SU-DHL-6 (cell line): Measurements from ENCODE around the gene ANKLE1.

Source experiments
- H2AFZ ChIP-seq: fragments of 200-600 bp; sonication (generic); 2 replicates; pipeline ENCODE4 v1.6.1; 2014; ENCODE audit warnings: low read depth, mild to moderate bottlenecking, moderate library complexity, mixed read lengths, antibody characterized with exemption, low read length; ENCODE audit not compliant: severe bottlenecking
- H3F3A ChIP-seq: fragments of 200-600 bp; shearing (Covaris generic); 2 replicates; pipeline ENCODE4 v1.6.0; 2016; ENCODE audit warnings: antibody characterized with exemption, mild to moderate bottlenecking; ENCODE audit not compliant: insufficient read depth
- H3K27ac ChIP-seq: fragments of 200-600 bp; sonication (generic); 2 replicates; pipeline ENCODE4 v1.5.1; 2016; ENCODE audit warnings: low read depth, mild to moderate bottlenecking, low read length, moderate library complexity, mixed read lengths
- H3K27me3 ChIP-seq: fragments of 200-600 bp; sonication (generic), shearing (Covaris generic); 2 replicates; pipeline ENCODE4 v1.6.0; 2014; ENCODE audit warnings: mild to moderate bottlenecking, low read length
- H3K36me3 ChIP-seq: fragments of 200-600 bp; sonication (generic); 2 replicates; pipeline ENCODE4 v1.6.1; 2014; ENCODE audit warnings: mild to moderate bottlenecking, low read length, mixed read lengths
- H3K4me2 ChIP-seq: fragments of 300-600, 200-600 bp; shearing (Covaris generic), sonication (generic); 2 replicates; pipeline ENCODE4 v1.6.0; 2014; ENCODE audit warnings: low read length, low read depth, mild to moderate bottlenecking; ENCODE audit not compliant: poor library complexity, severe bottlenecking
- H3K4me3 ChIP-seq: fragments of 200-600 bp; sonication (generic); 2 replicates; pipeline ENCODE4 v1.5.1; 2014; ENCODE audit warnings: antibody characterized with exemption, low read length, mild to moderate bottlenecking, mixed read lengths; ENCODE audit not compliant: insufficient read depth, poor library complexity, severe bottlenecking
- H3K79me2 ChIP-seq: fragments of 200-600 bp; sonication (generic); 2 replicates; pipeline ENCODE4 v1.6.1; 2014; ENCODE audit warnings: mild to moderate bottlenecking, low read length, moderate library complexity; ENCODE audit not compliant: insufficient read depth
- H3K9ac ChIP-seq: fragments of 200-600 bp; sonication (generic); 2 replicates; pipeline ENCODE4 v1.7.0; 2014; ENCODE audit warnings: mild to moderate bottlenecking, low read length
- H3K9me2 ChIP-seq: fragments of 200-600 bp; sonication (generic); replicated peaks from 2 replicates; pipeline ENCODE4 v1.6.1; 2014; ENCODE audit warnings: low read length; ENCODE audit not compliant: insufficient read depth
- H3K9me3 ChIP-seq: fragments of 200-600 bp; sonication (generic); 2 replicates; pipeline ENCODE4 v1.6.1; 2014; ENCODE audit warnings: low read length, mixed read lengths; ENCODE audit not compliant: insufficient read depth
- H4K20me1 ChIP-seq: fragments of 200-600 bp; sonication (generic); 2 replicates; pipeline ENCODE4 v1.6.1; 2014; ENCODE audit warnings: low read depth, mild to moderate bottlenecking, antibody characterized with exemption, low read length, moderate library complexity, mixed read lengths
- CTCF ChIP-seq: fragments of 200-600 bp; sonication (generic); IDR thresholded peaks from one replicate; pipeline ENCODE4 v1.5.1; 2017; ENCODE audit warnings: antibody characterized with exemption, mild to moderate bottlenecking, low read length, moderate library complexity; ENCODE audit not compliant: insufficient read depth, poor library complexity, severe bottlenecking
- EZH2phosphoT487 ChIP-seq: fragments of 200-600 bp; sonication (generic), shearing (Covaris generic); conservative IDR thresholded peaks from 2 replicates; pipeline ENCODE4 v1.6.1; 2018; ENCODE audit warnings: mild to moderate bottlenecking, antibody characterized with exemption, low read length, moderate library complexity, mixed read lengths

ANKLE1 gene

DNA sequence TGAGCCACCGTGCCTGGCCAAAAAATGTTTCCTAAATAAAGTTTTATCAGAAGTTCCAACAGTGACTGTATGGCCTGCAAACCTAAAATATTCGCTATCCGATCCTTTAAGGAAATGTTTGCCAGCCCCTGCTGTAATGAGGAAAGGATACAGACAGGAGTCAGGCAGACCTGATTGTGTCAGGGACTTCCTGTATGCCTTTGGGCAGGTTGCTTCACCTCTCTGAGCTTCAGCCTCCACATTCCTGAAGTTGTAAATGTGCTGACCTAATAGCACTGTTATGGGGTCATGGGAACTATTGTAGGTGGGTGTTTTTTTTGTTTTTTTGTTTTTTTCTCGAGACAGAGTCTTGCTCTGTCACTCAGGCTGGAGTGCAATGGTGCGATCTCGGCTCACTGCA is 15.3 kb downstream of the ANKLE1 start:
- Histone ChIP-seq H3K4me3 (no peak overlapping the region), H3K4me2 (no peak overlapping the region), H3F3A (peaks cover 1% of the 10 kb centered on the region; the same call in 1 of the 2 replicates), H3K9ac (no peak overlapping the region), H3K27me3 (no peaks in the 10 kb centered on the region), H3K9me2 (no peaks in the 10 kb centered on the region), H4K20me1 (no peaks in the 10 kb centered on the region), H3K27ac (no peak overlapping the region), H3K79me2 (peaks cover 4% of the 10 kb centered on the region), H3K9me3 (no peaks in the 10 kb centered on the region), H2AFZ (no peak overlapping the region), H3K36me3 (peaks cover 4% of the 10 kb centered on the region; the same call in 1 of the 2 replicates)
- TF ChIP-seq CTCF (no peak), EZH2phosphoT487 (no peak)

GRCh38 chr19:17300992-17301619 is 19.4 kb downstream of the ANKLE1 start:
- Histone ChIP-seq H3K36me3 (peaks cover 4% of the 10 kb centered on the region; the same call in 1 of the 2 replicates), H3K27me3 (no peaks in the 10 kb centered on the region), H4K20me1 (no peaks in the 10 kb centered on the region), H3K79me2 (no peaks in the 10 kb centered on the region; the same call in 1 of the 2 replicates), H3K4me2 (no peak overlapping the region), H3K9me2 (no peaks in the 10 kb centered on the region), H3K9ac (no peak overlapping the region), H3K27ac (no peak overlapping the region), H3K9me3 (no peaks in the 10 kb centered on the region), H3F3A (peaks cover 25% of the 10 kb centered on the region), H3K4me3 (no peak overlapping the region), H2AFZ (no peak overlapping the region)
- no peak for TF ChIP-seq CTCF

DNA sequence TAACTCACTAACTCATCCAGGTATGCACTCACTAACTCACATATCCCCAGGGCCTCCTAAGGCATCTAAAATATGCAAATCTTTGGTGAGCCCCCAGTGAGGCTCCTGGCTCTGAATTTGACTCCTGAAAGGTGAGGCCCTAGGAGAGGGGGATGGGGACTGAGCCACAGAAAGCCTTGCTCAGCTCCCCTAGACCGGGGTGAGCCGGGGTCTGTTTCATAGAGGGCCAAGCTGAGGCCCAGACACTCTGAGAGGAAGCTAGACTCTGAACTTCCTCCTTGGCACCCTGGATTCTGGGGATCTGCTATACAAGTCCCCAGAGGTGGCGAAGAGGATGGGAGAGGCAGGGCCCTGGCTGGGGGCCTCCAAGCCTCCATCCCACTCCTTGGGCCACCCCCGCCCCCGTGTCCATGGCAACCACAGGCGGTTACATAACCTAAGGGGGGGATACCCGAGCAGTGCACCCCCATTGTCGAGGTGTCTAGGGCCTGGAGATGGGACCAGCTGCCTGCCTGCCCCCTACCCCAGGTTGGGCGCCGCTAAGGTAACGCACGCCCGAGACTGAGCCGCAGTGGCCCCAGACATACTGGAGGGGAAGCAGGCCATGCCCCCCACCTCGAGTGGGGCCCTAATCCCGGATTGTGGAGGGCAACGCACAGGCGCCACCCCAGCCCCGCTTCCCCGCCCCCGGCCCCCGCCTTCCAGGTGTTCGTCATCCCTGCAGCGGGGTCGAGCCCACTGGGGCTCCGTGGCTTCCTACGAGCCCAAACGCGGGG is 20.9 kb downstream of the ANKLE1 start:
- Histone ChIP-seq H3K27ac (peak overlapping the region; percentile 71), H3K27me3 (no peaks in the 10 kb centered on the region), H3K4me3 (peak overlapping the region; percentile 79), H4K20me1 (no peaks in the 10 kb centered on the region), H3K9ac (peak overlapping the region; percentile 76), H3F3A (peaks cover 25% of the 10 kb centered on the region), H3K9me3 (no peaks in the 10 kb centered on the region), H2AFZ (peak overlapping the region; percentile 72), H3K9me2 (no peaks in the 10 kb centered on the region), H3K36me3 (peaks cover 4% of the 10 kb centered on the region; the same call in 1 of the 2 replicates), H3K79me2 (peaks cover 8% of the 10 kb centered on the region; the same call in 1 of the 2 replicates), H3K4me2 (peak overlapping the region; percentile 85)
- TF ChIP-seq EZH2phosphoT487: no peak
- TF ChIP-seq CTCF: no peak
